Measurements from ENCODE around the gene EIF6. TPM values are rescaled to one million over a fixed set of nuclear protein-coding genes. Genes with fewer than 3 reads are reported as not detected.
A peak's percentile ranks its signal among the peaks of the same experiment; 100 is the strongest.

EIF6 gene
- total RNA-seq, 1 donor from 2014 or later, result 315 TPM

GRCh38 chr20:35327074-35327976, 42.8 kb upstream of the EIF6 start:
- H3K4me3 ChIP-seq (ENCODE audit: low read depth, low read length), result no peak overlapping the region
- peak; percentile 61 for DNase-seq (ENCODE audit: low read depth)
- TF ChIP-seq CTCF (conservative IDR thresholded peaks at IDR 0.05; ENCODE audit: low read depth, low read length), result no peak

- no peak overlapping the region for H3K4me3 ChIP-seq (ENCODE audit: low read depth, low read length)
- no peak for TF ChIP-seq CTCF (conservative IDR thresholded peaks at IDR 0.05; ENCODE audit: low read depth, low read length)
- no peak for DNase-seq (ENCODE audit: low read depth)
Measured at GRCh38 chr20:35326740-35327073, 42.1 kb upstream of the EIF6 start.

GRCh38 chr20:35326021-35326739, 41.6 kb upstream of the EIF6 start:
- TF ChIP-seq CTCF (conservative IDR thresholded peaks at IDR 0.05; ENCODE audit: low read depth, low read length), result no peak
- no peak for DNase-seq (ENCODE audit: low read depth)
- no peak overlapping the region for H3K4me3 ChIP-seq (ENCODE audit: low read depth, low read length)

- no peak for DNase-seq (ENCODE audit: low read depth)
- no peak overlapping the region for H3K4me3 ChIP-seq (ENCODE audit: low read depth, low read length)
- TF ChIP-seq CTCF (conservative IDR thresholded peaks at IDR 0.05; ENCODE audit: low read depth, low read length), result no peak
Measured at GRCh38 chr20:35325401-35325800, 40.8 kb upstream of the EIF6 start.

- TF ChIP-seq CTCF (conservative IDR thresholded peaks at IDR 0.05; ENCODE audit: low read depth, low read length), result no peak
- H3K4me3 ChIP-seq (ENCODE audit: low read depth, low read length), result no peak overlapping the region
- DNase-seq (ENCODE audit: low read depth), result peak; percentile 77
Measured at GRCh38 chr20:35320396-35321126, 36.0 kb upstream of the EIF6 start.

- H3K4me3 ChIP-seq (ENCODE audit: low read depth, low read length), result no peak overlapping the region
- no peak for TF ChIP-seq CTCF (conservative IDR thresholded peaks at IDR 0.05; ENCODE audit: low read depth, low read length)
- DNase-seq (ENCODE audit: low read depth), result no peak
Measured at GRCh38 chr20:35319871-35320197, 35.3 kb upstream of the EIF6 start.
